Chondrocyte (in vitro differentiated cells): Measurements from ENCODE around the gene DNAJB4. TPM values are rescaled to one million over a fixed set of nuclear protein-coding genes. Genes with fewer than 3 reads are reported as not detected.

Experiments used
- DNase-seq: peaks from one replicate; pipeline ENCODE4 v3.0.0; 2021; ENCODE audit warnings: mixed read lengths, low spot score
- H3K27ac Mint-ChIP-seq: one replicate; pipeline ENCODE4 v1.8.0; 2021; ENCODE audit warnings: mild to moderate bottlenecking, moderate library complexity, mixed read lengths; ENCODE audit not compliant: unreplicated experiment
- H3K27me3 Mint-ChIP-seq: 2 replicates; pipeline ENCODE4 v1.8.0; 2021; ENCODE audit warnings: low read depth, mixed read lengths
- H3K36me3 Mint-ChIP-seq: 2 replicates; pipeline ENCODE4 v1.8.0; 2021; ENCODE audit warnings: low read depth, mixed read lengths
- H3K4me1 Mint-ChIP-seq: 2 replicates; pipeline ENCODE4 v1.8.0; 2021; ENCODE audit warnings: low read depth, mild to moderate bottlenecking, mixed read lengths
- H3K4me3 Mint-ChIP-seq: one replicate; pipeline ENCODE4 v1.8.0; 2021; ENCODE audit warnings: mild to moderate bottlenecking, moderate library complexity, mixed read lengths; ENCODE audit not compliant: unreplicated experiment
- H3K9me3 Mint-ChIP-seq: 2 replicates; pipeline ENCODE4 v1.8.0; 2021; ENCODE audit warnings: low read depth, mixed read lengths
- total RNA-seq: library from RNA; stranded (reverse); gene quantifications from 3 replicates; pipeline ENCODE4 v1.2.1, GENCODE V29; 2021
- TF ChIP-seq, protein P1 (sequence below): fragments of 200-600 bp; sonication (generic); IDR thresholded peaks from 2 replicates; pipeline ENCODE4 v1.5.0; 2021; ENCODE audit warnings: antibody characterized with exemption, mild to moderate bottlenecking, moderate library complexity

DNAJB4 gene
- total RNA-seq, 1 donor from 2014 or later, result 109 TPM

GRCh38 chr1:78036450-78036849 lies 31.7 kb downstream of the DNAJB4 start:
- Mint-ChIP-seq H3K27me3 (no peaks in the 10 kb centered on the region), H3K4me3 (no peak overlapping the region), H3K36me3 (no peaks in the 10 kb centered on the region), H3K9me3 (no peaks in the 10 kb centered on the region), H3K4me1 (peaks cover 7% of the 10 kb centered on the region), H3K27ac (no peak overlapping the region)
- TF ChIP-seq, protein P1, sequence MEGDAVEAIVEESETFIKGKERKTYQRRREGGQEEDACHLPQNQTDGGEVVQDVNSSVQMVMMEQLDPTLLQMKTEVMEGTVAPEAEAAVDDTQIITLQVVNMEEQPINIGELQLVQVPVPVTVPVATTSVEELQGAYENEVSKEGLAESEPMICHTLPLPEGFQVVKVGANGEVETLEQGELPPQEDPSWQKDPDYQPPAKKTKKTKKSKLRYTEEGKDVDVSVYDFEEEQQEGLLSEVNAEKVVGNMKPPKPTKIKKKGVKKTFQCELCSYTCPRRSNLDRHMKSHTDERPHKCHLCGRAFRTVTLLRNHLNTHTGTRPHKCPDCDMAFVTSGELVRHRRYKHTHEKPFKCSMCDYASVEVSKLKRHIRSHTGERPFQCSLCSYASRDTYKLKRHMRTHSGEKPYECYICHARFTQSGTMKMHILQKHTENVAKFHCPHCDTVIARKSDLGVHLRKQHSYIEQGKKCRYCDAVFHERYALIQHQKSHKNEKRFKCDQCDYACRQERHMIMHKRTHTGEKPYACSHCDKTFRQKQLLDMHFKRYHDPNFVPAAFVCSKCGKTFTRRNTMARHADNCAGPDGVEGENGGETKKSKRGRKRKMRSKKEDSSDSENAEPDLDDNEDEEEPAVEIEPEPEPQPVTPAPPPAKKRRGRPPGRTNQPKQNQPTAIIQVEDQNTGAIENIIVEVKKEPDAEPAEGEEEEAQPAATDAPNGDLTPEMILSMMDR, result no peak
- DNase-seq, result no peak

GRCh38 chr1:78038071-78038470 lies 33.3 kb downstream of the DNAJB4 start:
- H3K27me3 Mint-ChIP-seq, result no peaks in the 10 kb centered on the region
- no peak overlapping the region for H3K4me3 Mint-ChIP-seq
- no peak for DNase-seq
- peaks cover 7% of the 10 kb centered on the region for H3K4me1 Mint-ChIP-seq
- no peak overlapping the region for H3K27ac Mint-ChIP-seq
- H3K9me3 Mint-ChIP-seq, result no peaks in the 10 kb centered on the region
- TF ChIP-seq, protein P1, result no peak
- no peaks in the 10 kb centered on the region for H3K36me3 Mint-ChIP-seq

DNA sequence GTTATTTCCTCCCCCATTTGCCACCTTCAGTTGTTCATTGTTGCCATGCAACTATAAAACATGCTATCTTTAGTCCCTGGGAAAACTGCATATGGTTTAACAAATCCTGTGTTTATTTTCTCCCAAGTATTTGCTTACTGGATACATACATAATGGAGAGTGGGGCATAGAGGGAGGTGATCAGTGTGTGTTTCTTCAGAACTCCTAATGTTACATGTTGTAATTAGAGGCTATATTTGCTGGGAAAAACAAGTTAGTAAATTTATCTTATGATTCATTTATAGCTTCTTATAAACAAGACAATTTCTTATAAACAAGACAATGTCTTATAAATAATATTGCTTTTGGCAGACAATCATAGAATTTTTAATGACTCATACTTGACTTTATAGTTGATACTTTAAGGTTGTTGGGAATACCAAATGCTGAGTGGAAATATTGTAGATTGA lies 33.8 kb downstream of the DNAJB4 start:
- H3K27me3 Mint-ChIP-seq, result no peaks in the 10 kb centered on the region
- TF ChIP-seq, protein P1, result no peak
- H3K36me3 Mint-ChIP-seq, result no peaks in the 10 kb centered on the region
- H3K27ac Mint-ChIP-seq, result no peak overlapping the region
- H3K4me3 Mint-ChIP-seq, result no peak overlapping the region
- no peak for DNase-seq
- peaks cover 7% of the 10 kb centered on the region for H3K4me1 Mint-ChIP-seq
- no peaks in the 10 kb centered on the region for H3K9me3 Mint-ChIP-seq

DNA sequence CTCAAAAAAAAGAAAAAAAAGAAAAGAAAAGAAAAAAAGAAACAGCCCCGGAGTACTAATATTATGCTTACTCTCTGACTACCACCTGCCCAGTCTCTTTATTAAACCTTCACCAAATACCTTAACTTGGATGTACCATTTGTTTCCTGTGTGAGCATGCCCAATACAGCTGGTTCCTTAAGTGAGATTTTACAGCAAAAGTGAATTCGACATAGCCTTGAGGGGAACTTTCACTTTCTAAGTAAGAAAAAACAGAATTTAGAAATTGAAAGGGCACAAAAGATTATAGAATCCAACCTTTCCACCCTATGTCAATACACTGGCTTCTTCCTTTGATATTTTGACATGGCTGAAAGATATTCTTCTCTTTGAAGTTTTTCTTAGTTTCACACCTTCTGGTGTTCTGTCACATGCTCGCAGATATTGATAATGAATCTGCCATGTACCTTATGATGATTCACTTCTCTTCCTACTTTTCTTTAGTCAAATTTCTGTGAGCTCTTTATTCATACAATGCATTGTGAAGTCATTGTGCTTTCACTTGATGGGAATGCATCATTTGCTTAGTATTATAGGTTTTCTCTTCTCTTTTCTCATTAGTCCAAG lies 35.8 kb downstream of the DNAJB4 start:
- no peaks in the 10 kb centered on the region for H3K9me3 Mint-ChIP-seq
- H3K27ac Mint-ChIP-seq, result no peak overlapping the region
- H3K27me3 Mint-ChIP-seq, result peaks cover 11% of the 10 kb centered on the region
- H3K36me3 Mint-ChIP-seq, result no peaks in the 10 kb centered on the region
- TF ChIP-seq, protein P1, result no peak
- no peak overlapping the region for H3K4me3 Mint-ChIP-seq
- no peak for DNase-seq
- peaks cover 7% of the 10 kb centered on the region for H3K4me1 Mint-ChIP-seq

GRCh38 chr1:78043436-78043835 lies 38.7 kb downstream of the DNAJB4 start:
- no peak for DNase-seq
- Mint-ChIP-seq H3K9me3 (no peaks in the 10 kb centered on the region), H3K27me3 (peaks cover 13% of the 10 kb centered on the region), H3K4me3 (no peak overlapping the region), H3K4me1 (peaks cover 9% of the 10 kb centered on the region), H3K27ac (no peak overlapping the region), H3K36me3 (no peaks in the 10 kb centered on the region)
- TF ChIP-seq, protein P1, result no peak
